Uterus (tissue), 4 donors: ENCODE measurements around the gene BCKDK. TPM values are rescaled to one million over a fixed set of nuclear protein-coding genes. Genes with fewer than 3 reads are reported as not detected.
"Not testable (repeated sequence)": the region's sequence is repeated elsewhere in the genome, so short reads cannot be mapped to it uniquely, and the experiment has no call there.

Source experiments
- DNase-seq, 2 donors: peaks; one replicate each; pipeline ENCODE4 v3.0.0-alpha.2; 2019 to 2020
- H3K27ac ChIP-seq, 2 donors: fragments of 200-600 bp; sonication (generic); 1 replicate in 1 of 2; 2 replicates in 1 of 2; pipeline ENCODE4 v1.5.1; 2016 to 2018
- H3K27me3 ChIP-seq, 2 donors: fragments of 200-600 bp; sonication (generic); one replicate each; pipeline ENCODE4 v1.5.1; 2018 to 2019; ENCODE audit warnings: control low read depth in 1 of 2
- H3K36me3 ChIP-seq, 2 donors: fragments of 200-600 bp; sonication (generic); one replicate each; pipeline ENCODE4 v1.5.1; 2019; ENCODE audit warnings: control low read depth in 1 of 2
- H3K4me1 ChIP-seq, 2 donors: fragments of 200-600 bp; sonication (generic); one replicate each; pipeline ENCODE4 v1.5.1; 2018 to 2019; ENCODE audit warnings: control low read depth in 1 of 2
- H3K4me3 ChIP-seq, 2 donors: fragments of 200-600 bp; sonication (generic); 1 replicate in 1 of 2; 2 replicates in 1 of 2; pipeline ENCODE4 v1.5.1; 2018 to 2019; ENCODE audit warnings: mild to moderate bottlenecking in 1 of 2
- H3K9me3 ChIP-seq, 2 donors: fragments of 200-600 bp; sonication (generic); one replicate each; pipeline ENCODE4 v1.5.1; 2019; ENCODE audit warnings: control low read depth in 1 of 2
- CTCF ChIP-seq, 4 experiments: fragments of 200-600 bp in 2 of 4; fragments of 450-650 bp in 2 of 4; sonication (generic) in 2 of 4; IDR thresholded peaks; one replicate each; pipeline ENCODE4 v1.5.1; 2016 to 2019; ENCODE audit warnings: antibody characterized with exemption in 4 of 4, mild to moderate bottlenecking in 2 of 4, moderate library complexity in 1 of 4
- POLR2A ChIP-seq, 2 donors: fragments of 450-650 bp; IDR thresholded peaks; one replicate each; pipeline ENCODE4 v1.6.1; 2016; ENCODE audit warnings: antibody characterized with exemption in 2 of 2, mild to moderate bottlenecking in 1 of 2, moderate library complexity in 1 of 2
- intact Hi-C: fragments of 100-400 bp; cut with DNase I; formaldehyde crosslinking; loops from one replicate; pipeline ENCODE4 v1.15.1; 2023; ENCODE audit warnings: low total_unique reads
- total RNA-seq, 4 donors: library from RNA; depleted of rRNA in 3 of 4; stranded (reverse); fragments of >200 nt in 3 of 4; gene quantifications; one replicate each; pipeline versions ENCODE4 v1.1.0 to v1.2.4, GENCODE V29; 2014 to 2023
- donor health status: DM: yes; HTN: yes; CAD: no.

Gene BCKDK
- total RNA-seq, 4 donors from 2014 or later = 15.3 to 32.1 (median 21.9) TPM

- no peaks in the 10 kb centered on the region for H3K9me3 ChIP-seq
- no peak overlapping the region for H3K4me3 ChIP-seq
- H3K27me3 ChIP-seq = peaks cover 0 to 6% of the 10 kb centered on the region in 2 donors
- TF ChIP-seq POLR2A (IDR thresholded peaks at IDR 0.05) (no peak), CTCF (IDR thresholded peaks at IDR 0.05) (no peak)
- H3K36me3 ChIP-seq = no peaks in the 10 kb centered on the region
- intact Hi-C loops = no loop called here
- no peak overlapping the region for H3K27ac ChIP-seq
- no peaks in the 10 kb centered on the region for H3K4me1 ChIP-seq
- DNase-seq = no peak
These were observed 40.7 kb downstream of the BCKDK start for GRCh38 chr16:31148896-31149295.

- no peak for DNase-seq
- no peak for TF ChIP-seq CTCF (IDR thresholded peaks at IDR 0.05)
- TF ChIP-seq POLR2A (IDR thresholded peaks at IDR 0.05) = no peak
- Histone ChIP-seq H3K4me1 (no peaks in the 10 kb centered on the region), H3K36me3 (no peaks in the 10 kb centered on the region), H3K9me3 (no peaks in the 10 kb centered on the region), H3K27ac (no peak overlapping the region), H3K4me3 (no peak overlapping the region), H3K27me3 (peaks cover 0 to 6% of the 10 kb centered on the region in 2 donors)
- intact Hi-C loops = no loop called here
These were observed 41.1 kb downstream of the BCKDK start for GRCh38 chr16:31149332-31149731.

- intact Hi-C loops = no loop called here
- Histone ChIP-seq H3K4me1 (no peaks in the 10 kb centered on the region), H3K27ac (no peak within 1 kb of the TSS), H3K27me3 (peaks cover 0 to 6% of the 10 kb centered on the region in 2 donors), H3K9me3 (no peaks in the 10 kb centered on the region), H3K4me3 (no peak within 1 kb of the TSS), H3K36me3 (no peaks in the 10 kb centered on the region)
- DNase-seq = no peak
- TF ChIP-seq POLR2A (IDR thresholded peaks at IDR 0.05) = no peak
- TF ChIP-seq CTCF (IDR thresholded peaks at IDR 0.05) = no peak
These were observed 42.0 kb downstream of the BCKDK start, which contains the start of gene PRSS36 for GRCh38 chr16:31149894-31150890. Gene PRSS36 (minus strand): TSS chr16:31150066. CDS start chr16:31150035, 31 bp downstream.

GRCh38 chr16:31150976-31151375 lies 42.8 kb downstream of the BCKDK start:
- H3K27me3 ChIP-seq, H3K4me1 ChIP-seq, H3K36me3 ChIP-seq, H3K9me3 ChIP-seq, H3K27ac ChIP-seq, H3K4me3 ChIP-seq, DNase-seq, intact Hi-C loops: not testable (repeated sequence)

GRCh38 chr16:31157136-31157535 lies 49.0 kb downstream of the BCKDK start:
- H3K4me3 ChIP-seq = no peak overlapping the region
- no peaks in the 10 kb centered on the region for H3K27me3 ChIP-seq
- no peak for TF ChIP-seq CTCF (IDR thresholded peaks at IDR 0.05)
- TF ChIP-seq POLR2A (IDR thresholded peaks at IDR 0.05) = no peak
- intact Hi-C loops = no loop called here
- no peaks in the 10 kb centered on the region for H3K4me1 ChIP-seq
- H3K9me3 ChIP-seq = no peaks in the 10 kb centered on the region
- H3K27ac ChIP-seq = no peak overlapping the region
- no peaks in the 10 kb centered on the region for H3K36me3 ChIP-seq
- DNase-seq = no peak

Other genes starting within 250 kb of the BCKDK start
- 10 to 100 TPM; 16.5 to 44.8 (median 35.2) TPM for gene BCL7C, start 214.3 kb upstream of the BCKDK start, total RNA-seq
- gene CTF1, start 211.8 kb upstream of the BCKDK start, total RNA-seq = 10 to 100 TPM in 2 of 4 donors, 1 to 10 TPM in 1, not detected in 1; 2.3 to 20.6 (median 13.8) TPM
- gene FBXL19, start 184.8 kb upstream of the BCKDK start, total RNA-seq = 10 to 100 TPM in 3 of 4 donors, 1 to 10 TPM in 1; 3.8 to 25.4 (median 19.0) TPM
- gene ORAI3, start 159.3 kb upstream of the BCKDK start, total RNA-seq = 10 to 100 TPM; 21.7 to 65.0 (median 27.9) TPM
- gene SETD1A, start 150.6 kb upstream of the BCKDK start, total RNA-seq = 10 to 100 TPM in 1 of 4 donors, 1 to 10 TPM in 3; 2.1 to 31.7 (median 3.5) TPM
- 10 to 100 TPM in 2 of 4 donors, 1 to 10 TPM in 2; 7.2 to 18.0 (median 11.3) TPM for gene HSD3B7, start 123.2 kb upstream of the BCKDK start, total RNA-seq
- 1 to 10 TPM in 3 of 4 donors, under 1 TPM in 1; 0.88 to 2.6 (median 2.5) TPM for gene STX1B, start 97.7 kb upstream of the BCKDK start, total RNA-seq
- 100 to 1,000 TPM in 1 of 4 donors, 10 to 100 TPM in 3; 26.2 to 114 (median 85.1) TPM for gene STX4, start 74.8 kb upstream of the BCKDK start, total RNA-seq
- gene ZNF668, start 34.1 kb upstream of the BCKDK start, total RNA-seq = 10 to 100 TPM in 1 of 4 donors, 1 to 10 TPM in 3; 4.4 to 20.6 (median 6.4) TPM
- gene ZNF646, start 34.0 kb upstream of the BCKDK start, total RNA-seq = 10 to 100 TPM in 3 of 4 donors, 1 to 10 TPM in 1; 3.3 to 17.3 (median 15.1) TPM
- gene PRSS53, start 19.4 kb upstream of the BCKDK start, total RNA-seq = 1 to 10 TPM in 2 of 4 donors, under 1 TPM in 1, not detected in 1; under 0.01 to 5.5 (median 2.4) TPM
- 10 to 100 TPM; 68.7 to 81.8 (median 73.5) TPM for gene VKORC1, start 13.6 kb upstream of the BCKDK start, total RNA-seq
- gene KAT8, start 9.3 kb downstream of the BCKDK start, total RNA-seq = 100 to 1,000 TPM in 1 of 4 donors, 10 to 100 TPM in 3; 63.0 to 101 (median 77.8) TPM
- 1 to 10 TPM in 1 of 4 donors, under 1 TPM in 1, not detected in 2; 0.26 to 8.7 TPM for gene PRSS8, start 27.3 kb downstream of the BCKDK start, total RNA-seq
- under 1 TPM in 2 of 4 donors, not detected in 2; 0.48 to 0.76 TPM for gene PRSS36, start 41.7 kb downstream of the BCKDK start, total RNA-seq
- gene FUS, start 71.8 kb downstream of the BCKDK start, total RNA-seq = 100 to 1,000 TPM in 2 of 4 donors, 10 to 100 TPM in 2; 21.5 to 356 (median 109) TPM
- gene PYCARD, start 94.4 kb downstream of the BCKDK start, total RNA-seq = 10 to 100 TPM; 12.7 to 87.1 (median 18.0) TPM
- under 1 TPM in 1 of 4 donors, not detected in 3; under 0.01 TPM for gene TRIM72, start 105.7 kb downstream of the BCKDK start, total RNA-seq
- not detected for gene PYDC1, start 108.7 kb downstream of the BCKDK start, total RNA-seq
- gene ITGAM, start 151.6 kb downstream of the BCKDK start, total RNA-seq = 1 to 10 TPM; 3.1 to 7.9 (median 5.1) TPM
- gene ITGAX, start 246.8 kb downstream of the BCKDK start, total RNA-seq = 1 to 10 TPM in 3 of 4 donors, not detected in 1; 1.4 to 3.5 (median 2.6) TPM